Erythroblast (primary cell): ENCODE measurements around the gene TMEM140.

Experiments
- GATA1 ChIP-seq: IDR thresholded peaks from 2 replicates; pipeline ENCODE4 v1.6.1; 2011; ENCODE audit warnings: low read depth, mild to moderate bottlenecking, control low read depth, low read length, moderate library complexity
- POLR2A ChIP-seq: IDR thresholded peaks from 2 replicates; pipeline ENCODE4 v1.6.1; 2011; ENCODE audit warnings: mild to moderate bottlenecking, low read length

DNA sequence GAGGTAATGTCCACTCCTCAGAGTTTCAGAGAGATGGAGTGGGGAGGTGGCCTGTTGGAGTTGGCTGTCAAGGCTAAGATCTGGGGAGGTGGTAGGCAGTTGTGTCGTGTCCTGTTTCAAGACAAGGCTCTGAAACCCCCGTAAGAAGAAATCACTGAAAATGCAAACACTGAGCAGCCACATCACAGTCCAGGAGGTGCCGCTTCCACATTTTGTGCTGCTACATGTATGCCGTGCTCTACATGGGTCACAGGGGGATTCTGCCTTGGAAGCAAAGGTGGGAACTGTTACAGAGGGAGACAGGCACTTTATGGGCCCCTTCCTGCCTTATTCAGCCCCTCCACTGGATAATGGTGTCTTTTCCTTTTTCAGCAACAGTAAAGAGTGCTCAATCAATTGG lies 51.6 kb downstream of the TMEM140 start:
- TF ChIP-seq POLR2A (no peak), GATA1 (no peak)
